IMR-90 (cell line): ENCODE results near the gene SPTLC1. TPM values are rescaled to one million over a fixed set of nuclear protein-coding genes. Genes with fewer than 3 reads are reported as not detected.

Source experiments
- ATAC-seq: fragments of 200-7000 bp; cut with Tn5 transposase; 2 replicates; pipeline ENCODE4 v1.9.1; 2020; ENCODE audit warnings: low read depth, mild to moderate bottlenecking, moderate library complexity
- Bru-seq: library from RNA; stranded (reverse); fragments of 400-500 nt; gene quantifications from one replicate; lab custom pipeline; 2021; lab: Mats Ljungman, UMichigan
- BruChase-seq, 2 experiments: library from RNA; stranded (reverse); fragments of 400-500 nt; gene quantifications; one replicate each; lab custom pipeline; 2021; lab: Mats Ljungman, UMichigan
- BruUV-seq: library from RNA; stranded (reverse); fragments of 400-500 nt; replicated peaks from 2 replicates; lab custom pipeline; 2021; lab: Mats Ljungman, UMichigan
- CTCF ChIA-PET: fragments of 300-600 bp; formaldehyde crosslinking; extraction: SDS; loops from one replicate; lab custom pipeline; 2021; ENCODE audit warnings: antibody characterized with exemption; lab: Yijun Ruan, JAX
- POLR2A ChIA-PET: fragments of 300-600 bp; sonication (Branson Sonifier 250); formaldehyde crosslinking; loops from one replicate; lab custom pipeline; 2022; ENCODE audit warnings: antibody characterized with exemption; ENCODE audit not compliant: unreplicated experiment; lab: Charles Lee
- DNase-seq: peaks from one replicate; pipeline ENCODE4 v3.0.0; 2013
- H2AFZ ChIP-seq: replicated peaks from 2 replicates; pipeline ENCODE3; 2013; ENCODE audit warnings: low read length, mild to moderate bottlenecking; ENCODE audit not compliant: poor library complexity
- H2AK5ac ChIP-seq: 2 replicates; pipeline ENCODE4 v1.6.1; 2013; ENCODE audit warnings: low read depth, low read length, inconsistent platforms
- H2AK9ac ChIP-seq: replicated peaks from 2 replicates; pipeline ENCODE3; 2013; ENCODE audit warnings: mild to moderate bottlenecking, low read depth, low read length, moderate library complexity; ENCODE audit not compliant: poor library complexity
- H2BK120ac ChIP-seq: 2 replicates; pipeline ENCODE4 v1.6.1; 2013; ENCODE audit warnings: low read depth, low read length, inconsistent platforms
- H2BK15ac ChIP-seq: 3 replicates; pipeline ENCODE4 v1.6.1; 2013; ENCODE audit warnings: low read depth, low read length, inconsistent platforms
- H2BK20ac ChIP-seq: 2 replicates; pipeline ENCODE4 v1.6.1; 2013; ENCODE audit warnings: low read depth, mild to moderate bottlenecking, inconsistent platforms, low read length, moderate library complexity
- H2BK5ac ChIP-seq: 2 replicates; pipeline ENCODE4 v1.6.1; 2013; ENCODE audit warnings: mild to moderate bottlenecking, low read depth, low read length, inconsistent platforms; ENCODE audit not compliant: poor library complexity, severe bottlenecking
- H3K14ac ChIP-seq: replicated peaks from 2 replicates; pipeline ENCODE4 v1.6.1; 2013; ENCODE audit warnings: low read depth, low read length, inconsistent platforms
- H3K18ac ChIP-seq: 2 replicates; pipeline ENCODE4 v1.6.1; 2013; ENCODE audit warnings: low read depth, low read length, control low read depth
- H3K23ac ChIP-seq: 2 replicates; pipeline ENCODE4 v1.6.1; 2013; ENCODE audit warnings: low read depth, low read length, inconsistent platforms
- H3K27ac ChIP-seq: 2 replicates; pipeline ENCODE4 v1.5.1; 2013; ENCODE audit warnings: mild to moderate bottlenecking, control low read depth, low read length; ENCODE audit not compliant: insufficient read depth
- H3K27me3 ChIP-seq: 2 replicates; pipeline ENCODE4 v1.6.1; 2013; ENCODE audit warnings: low read length; ENCODE audit not compliant: control insufficient read depth, insufficient read depth
- H3K36me3 ChIP-seq: 2 replicates; pipeline ENCODE4 v1.6.1; 2013; ENCODE audit warnings: low read length, mixed read lengths; ENCODE audit not compliant: control insufficient read depth, insufficient read depth
- H3K4ac ChIP-seq: 2 replicates; pipeline ENCODE4 v1.6.1; 2013; ENCODE audit warnings: low read depth, low read length, inconsistent platforms
- H3K4me1 ChIP-seq: 2 replicates; pipeline ENCODE4 v1.6.1; 2013; ENCODE audit warnings: low read length, mixed read lengths; ENCODE audit not compliant: control insufficient read depth, insufficient read depth
- H3K4me2 ChIP-seq: 2 replicates; pipeline ENCODE4 v1.6.1; 2013; ENCODE audit warnings: low read depth, mild to moderate bottlenecking, control low read depth, low read length, moderate library complexity
- H3K4me3 ChIP-seq: 2 replicates; pipeline ENCODE4 v1.5.1; 2013; ENCODE audit warnings: low read depth, mild to moderate bottlenecking, control low read depth, low read length, moderate library complexity; ENCODE audit not compliant: insufficient read depth
- H3K56ac ChIP-seq: 2 replicates; pipeline ENCODE4 v1.6.1; 2013; ENCODE audit warnings: low read length, inconsistent platforms; ENCODE audit not compliant: insufficient read depth; ENCODE audit errors: extremely low read depth
- H3K79me1 ChIP-seq, 2 experiments: 2 replicates each; pipeline ENCODE4 v1.6.1; 2013; ENCODE audit warnings: low read length in 2 of 2, inconsistent platforms in 1 of 2, low read depth in 1 of 2
- H3K9ac ChIP-seq: 2 replicates; pipeline ENCODE4 v1.6.1; 2013; ENCODE audit warnings: low read depth, low read length, control low read depth
- H3K9me1 ChIP-seq: 2 replicates; pipeline ENCODE4 v1.6.1; 2013; ENCODE audit warnings: low read length, inconsistent platforms; ENCODE audit not compliant: insufficient read depth
- H3K9me3 ChIP-seq: 2 replicates; pipeline ENCODE4 v1.6.1; 2013; ENCODE audit warnings: low read length; ENCODE audit not compliant: control insufficient read depth, insufficient read depth
- H4K20me1 ChIP-seq: 2 replicates; pipeline ENCODE4 v1.6.1; 2013; ENCODE audit warnings: low read length, inconsistent platforms; ENCODE audit not compliant: insufficient read depth
- H4K5ac ChIP-seq: 2 replicates; pipeline ENCODE4 v1.6.1; 2013; ENCODE audit warnings: mild to moderate bottlenecking, low read depth, low read length, control low read depth
- H4K8ac ChIP-seq, 2 experiments: 2 replicates each; pipeline ENCODE4 v1.6.1; 2013; ENCODE audit warnings: low read depth in 2 of 2, low read length in 2 of 2, control low read depth in 1 of 2, inconsistent platforms in 1 of 2
- H4K91ac ChIP-seq: 2 replicates; pipeline ENCODE4 v1.6.1; 2013; ENCODE audit warnings: low read depth, low read length, inconsistent platforms; ENCODE audit not compliant: insufficient read depth
- ELK1 ChIP-seq: fragments of 150-350 bp; IDR thresholded peaks from 2 replicates; pipeline ENCODE4 v1.6.1; 2016; ENCODE audit warnings: low read depth, mild to moderate bottlenecking, low read length, moderate library complexity, borderline replicate concordance
- MAFK ChIP-seq: IDR thresholded peaks from 2 replicates; pipeline ENCODE4 v1.6.1; 2012; ENCODE audit warnings: low read depth, low read length, improper control_type of control experiment
- MAZ ChIP-seq: IDR thresholded peaks from 2 replicates; pipeline ENCODE4 v1.6.1; 2012; ENCODE audit warnings: low read depth, mild to moderate bottlenecking, low read length, improper control_type of control experiment, moderate library complexity, borderline replicate concordance
- POLR2A ChIP-seq: IDR thresholded peaks from 2 replicates; pipeline ENCODE4 v1.6.1; 2012; ENCODE audit warnings: mild to moderate bottlenecking, low read depth, low read length
- SMC3 ChIP-seq: fragments of 150-350 bp; IDR thresholded peaks from 2 replicates; pipeline ENCODE4 v1.6.1; 2016; ENCODE audit warnings: low read depth, mild to moderate bottlenecking, antibody characterized with exemption, low read length, moderate library complexity
- USF2 ChIP-seq: fragments of 150-350 bp; IDR thresholded peaks from 2 replicates; pipeline ENCODE4 v1.6.1; 2017; ENCODE audit warnings: mild to moderate bottlenecking, antibody characterized with exemption, low read length, low read depth
- WGBS, 2 experiments: methylation state at CpG; one replicate each; pipeline versions ENCODE4 v1.1.5 to v1.1.7; 2013; ENCODE audit warnings: missing lambda C conversion rate in 2 of 2; ENCODE audit not compliant: insufficient read length in 1 of 2; ENCODE audit errors: extremely low coverage in 2 of 2; 5-methylcytosine and 5-hydroxymethylcytosine counted together
- dilution Hi-C: fragments of 300-500 bp; cut with HindIII; formaldehyde crosslinking; loops from one replicate; pipeline ENCODE4 v1.14.3; 2018; ENCODE audit warnings: low sequenced_read_pairs; ENCODE audit not compliant: unreplicated experiment
- in situ Hi-C: fragments of 300-500 bp; cut with MboI; formaldehyde crosslinking; loops from 3 replicates; pipeline ENCODE4 v1.14.3; 2019; ENCODE audit warnings: low sequenced_read_pairs, inconsistent platforms, mixed read lengths
- intact Hi-C: fragments of 100-400 bp; cut with micrococcal nuclease; formaldehyde crosslinking; loops from 2 replicates; pipeline ENCODE4 v1.10.0; 2022
- long read RNA-seq: library from polyadenylated mRNA; unstranded; transcript quantifications from one replicate; pipeline ENCODE4 v2.0.0, GENCODE V29; 2021; ENCODE audit not compliant: unreplicated experiment
- polyA plus RNA-seq, 3 experiments: library from polyadenylated mRNA; depleted of rRNA; stranded (reverse); fragments of >200 nt; gene quantifications; 2 replicates each; pipeline ENCODE4 v1.2.3, GENCODE V29; 2012; ENCODE audit warnings: low replicate concordance in 1 of 3
- total RNA-seq: library from RNA; depleted of rRNA; stranded (reverse); fragments of >200 nt; gene quantifications from 2 replicates; pipeline ENCODE4 v1.2.3, GENCODE V29; 2012; rRNA removed

Gene SPTLC1
- total RNA-seq (92.7 and 95.8 TPM in 2 replicates), polyA plus RNA-seq (2012; rRNA removed) (59.9 and 65.7 TPM in 2 replicates), Bru-seq, nascent RNA (percentile 93 among the genes with signal in this experiment), BruChase-seq, experiment 1, labeled RNA remaining after a 6-hour chase (percentile 89 among the genes with signal in this experiment), BruChase-seq, experiment 2, labeled RNA remaining after a 2-hour chase (percentile 92 among the genes with signal in this experiment)
- 16.7 and 23.9 TPM in 2 replicates for polyA plus RNA-seq (2012; cell fraction: cytosol; rRNA removed)
- 32.2 and 53.4 TPM in 2 replicates for polyA plus RNA-seq (2012; cell fraction: nucleus; rRNA removed; ENCODE audit: low replicate concordance)
- long read RNA-seq, transcript SPTLC1-201 (15 exons, 1,894 nt), result major isoform, 190 of 217 reads
- long read RNA-seq, partial matches to known transcripts, result 11 of 217 reads
- long read RNA-seq, other reads (novel, unspliced or antisense), result 11 of 217 reads

GRCh38 chr9:92115071-92115858 lies at the start of gene SPTLC1:
TSS of gene SPTLC1 (minus strand) at chr9:92115413. CDS start at chr9:92115370, 43 bp downstream.
- Histone ChIP-seq H3K9ac (peak within 1 kb of the TSS; percentile 78), H3K18ac (peak within 1 kb of the TSS; percentile 30), H2AK9ac (peak within 1 kb of the TSS; percentile 81), H3K9me1 (no peaks in the 10 kb centered on the region; the same call in 1 of the 2 replicates), H2AFZ (peak within 1 kb of the TSS; percentile 94), H3K14ac (peak within 1 kb of the TSS; percentile 95), H4K91ac (peak within 1 kb of the TSS; percentile 81), H2BK5ac (peak within 1 kb of the TSS; percentile 87), H2BK20ac (0 out of 2 replicates have a peak within 1 kb of the TSS, but pooled peaks have one; percentile 32), H4K5ac (peak within 1 kb of the TSS; percentile 60), H4K20me1 (peaks cover 4% of the 10 kb centered on the region; the same call in 1 of the 2 replicates), H3K4ac (peak within 1 kb of the TSS; percentile 90), H3K36me3 (peaks cover 2% of the 10 kb centered on the region; the same call in 1 of the 2 replicates), H3K23ac (peak within 1 kb of the TSS; percentile 97), H3K4me3 (peak within 1 kb of the TSS; percentile 80), H4K8ac (peak within 1 kb of the TSS; percentile 25 to 96), H3K4me2 (peak within 1 kb of the TSS; percentile 50), H2AK5ac (peak within 1 kb of the TSS; percentile 74), H2BK15ac (0 out of 3 replicates have a peak within 1 kb of the TSS, but pooled peaks have one; percentile 14), H3K56ac (peak within 1 kb of the TSS; percentile 73), H3K4me1 (no peaks in the 10 kb centered on the region; the same call in 1 of the 2 replicates), H3K27me3 (no peaks in the 10 kb centered on the region), H3K9me3 (no peaks in the 10 kb centered on the region), H2BK120ac (peak within 1 kb of the TSS; percentile 79; the same call in 1 of the 2 replicates), H3K79me1 (peaks cover 15 to 23% of the 10 kb centered on the region in 2 experiments), H3K27ac (peak within 1 kb of the TSS; percentile 91)
- ATAC-seq, result peak; percentile 100
- TF ChIP-seq ELK1, result no peak
- TF ChIP-seq MAZ, result peak; percentile 94; the same call in 1 of the 2 replicates
- peak; percentile 95 for TF ChIP-seq POLR2A
- TF ChIP-seq MAFK, result no peak
- TF ChIP-seq SMC3, result no peak
- TF ChIP-seq USF2, result peak; percentile 68
- POLR2A ChIA-PET, result interaction anchor here (0.7 kb wide), 1 partner anchor 217 kb away, joined by 10 read pairs; no protein-coding TSS in a partner anchor
- no TSS peak for BruUV-seq
- dilution Hi-C loops (no loop called here), in situ Hi-C loops (no loop called here), intact Hi-C loops (loop anchor here (2.0 kb wide), 1 partner anchor 160 kb away; no protein-coding TSS in a partner anchor)
- 0% methylated on average over 18 of the region's 60 CpGs; no CpG with 5 or more reads in 1 of the 2 experiments for WGBS, 2 experiments
- peak; percentile 93 for DNase-seq
- CTCF ChIA-PET, result no interaction called here
